HFF-Myc (cell line): ENCODE data around the gene NASP.

ENCODE experiments used
- DNase-seq: peaks from one replicate; pipeline ENCODE4 v3.0.0-alpha.2; 2011; ENCODE audit warnings: low read depth; ENCODE audit errors: extremely low read depth
- H3K4me3 ChIP-seq: replicated peaks from 2 replicates; pipeline ENCODE4 v1.5.1; 2011; ENCODE audit warnings: low read depth, mild to moderate bottlenecking, control low read depth, low read length
- TF ChIP-seq, protein P1 (sequence below): IDR thresholded peaks from 2 replicates; pipeline ENCODE4 v1.5.1; 2012; ENCODE audit warnings: mild to moderate bottlenecking, low read depth, low read length, control low read depth; ENCODE audit errors: missing control alignments

NASP gene

DNA sequence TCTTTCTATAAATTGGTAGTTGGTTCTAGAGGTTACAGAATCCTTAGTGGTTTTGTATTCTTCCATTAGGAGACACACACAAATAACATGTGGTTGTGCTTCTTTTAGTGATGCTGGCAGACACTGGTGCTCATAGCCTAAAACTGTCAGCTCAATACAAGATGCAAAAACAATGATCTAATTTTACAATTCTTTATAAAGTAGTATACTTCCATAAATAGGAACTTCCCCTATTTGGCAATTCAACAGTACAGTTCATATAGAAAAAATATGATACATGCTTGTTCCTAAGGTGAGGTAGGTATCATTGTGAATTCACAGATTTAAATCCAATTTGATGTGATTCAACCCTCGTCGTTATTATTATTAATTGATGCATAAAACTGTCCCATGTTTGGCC is 60.8 kb downstream of the NASP start:
- H3K4me3 ChIP-seq: no peak overlapping the region
- TF ChIP-seq, protein P1, sequence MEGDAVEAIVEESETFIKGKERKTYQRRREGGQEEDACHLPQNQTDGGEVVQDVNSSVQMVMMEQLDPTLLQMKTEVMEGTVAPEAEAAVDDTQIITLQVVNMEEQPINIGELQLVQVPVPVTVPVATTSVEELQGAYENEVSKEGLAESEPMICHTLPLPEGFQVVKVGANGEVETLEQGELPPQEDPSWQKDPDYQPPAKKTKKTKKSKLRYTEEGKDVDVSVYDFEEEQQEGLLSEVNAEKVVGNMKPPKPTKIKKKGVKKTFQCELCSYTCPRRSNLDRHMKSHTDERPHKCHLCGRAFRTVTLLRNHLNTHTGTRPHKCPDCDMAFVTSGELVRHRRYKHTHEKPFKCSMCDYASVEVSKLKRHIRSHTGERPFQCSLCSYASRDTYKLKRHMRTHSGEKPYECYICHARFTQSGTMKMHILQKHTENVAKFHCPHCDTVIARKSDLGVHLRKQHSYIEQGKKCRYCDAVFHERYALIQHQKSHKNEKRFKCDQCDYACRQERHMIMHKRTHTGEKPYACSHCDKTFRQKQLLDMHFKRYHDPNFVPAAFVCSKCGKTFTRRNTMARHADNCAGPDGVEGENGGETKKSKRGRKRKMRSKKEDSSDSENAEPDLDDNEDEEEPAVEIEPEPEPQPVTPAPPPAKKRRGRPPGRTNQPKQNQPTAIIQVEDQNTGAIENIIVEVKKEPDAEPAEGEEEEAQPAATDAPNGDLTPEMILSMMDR: no peak
- no peak for DNase-seq

DNA sequence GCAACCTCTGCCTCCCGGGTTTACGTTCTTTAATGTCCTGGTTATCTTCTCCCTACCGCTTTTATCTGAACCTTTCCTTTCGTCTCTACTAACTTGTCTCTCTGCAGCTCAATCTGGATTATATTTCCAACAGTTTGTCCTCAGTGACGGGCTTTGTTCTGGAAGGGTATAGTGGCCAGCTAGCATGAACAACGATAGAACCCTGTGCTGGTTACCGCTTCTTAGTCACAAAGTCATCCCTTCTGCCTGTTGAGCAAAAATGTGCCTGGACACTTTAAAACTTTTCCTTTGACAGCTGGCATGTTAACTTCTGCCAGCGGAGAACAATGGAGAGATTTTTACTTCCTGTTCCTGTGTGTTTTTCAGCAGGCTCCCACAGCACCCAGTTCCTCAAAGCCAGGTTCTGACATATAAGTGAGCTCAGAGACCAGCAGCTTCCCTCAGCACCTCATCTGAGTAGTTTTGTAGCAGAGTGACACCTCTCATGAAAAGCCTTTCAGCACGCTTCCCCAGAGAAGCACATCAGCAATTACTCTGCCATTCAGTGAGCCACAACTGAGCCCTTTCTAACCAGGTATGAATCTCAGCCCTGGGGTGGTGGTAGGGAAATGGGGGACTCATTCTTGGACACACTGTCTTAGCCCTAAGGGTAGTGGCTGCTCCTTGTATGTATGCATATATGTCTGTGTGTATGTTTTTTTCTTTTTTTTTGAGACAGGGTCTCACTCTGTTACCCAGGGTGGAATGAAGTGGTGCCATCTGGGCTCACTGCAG is 63.6 kb downstream of the NASP start:
- no peak overlapping the region for H3K4me3 ChIP-seq
- TF ChIP-seq, protein P1: no peak
- no peak for DNase-seq

DNA sequence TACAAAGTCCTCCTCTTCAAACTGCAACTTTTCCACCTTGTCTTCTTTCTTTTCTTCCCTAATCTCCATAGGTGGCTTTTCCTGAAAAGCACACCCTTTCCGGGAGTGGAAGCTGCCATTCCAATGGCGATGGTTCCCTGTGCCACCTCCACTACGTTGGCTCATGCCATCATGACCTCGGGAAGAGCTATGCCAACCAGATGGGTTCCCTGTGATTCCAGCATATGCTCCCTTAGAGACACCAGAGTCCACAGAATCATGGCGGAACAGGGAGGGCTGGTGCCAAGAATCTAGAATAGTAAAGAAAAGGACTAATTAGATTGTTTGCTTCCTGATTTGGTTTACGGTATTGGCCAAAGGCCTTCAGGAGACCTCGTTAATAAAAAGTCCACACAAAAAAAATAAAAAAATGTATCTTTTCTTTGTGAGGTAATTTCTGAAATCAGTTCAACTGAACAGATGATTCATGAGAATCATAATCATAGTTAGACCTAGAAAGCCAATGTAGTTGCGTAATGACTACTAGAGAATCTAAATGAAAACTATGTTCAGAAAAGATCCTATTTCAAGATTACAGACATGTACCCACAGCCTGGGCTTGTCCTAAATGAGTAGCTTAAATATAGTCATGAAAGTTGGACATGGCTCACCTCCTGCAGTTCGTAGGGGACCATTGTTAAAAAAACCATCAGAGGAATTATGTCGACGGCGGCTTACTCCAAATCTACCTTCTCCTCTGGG is 70.9 kb downstream of the NASP start:
- H3K4me3 ChIP-seq: no peak overlapping the region
- DNase-seq: no peak
- TF ChIP-seq, protein P1: no peak

DNA sequence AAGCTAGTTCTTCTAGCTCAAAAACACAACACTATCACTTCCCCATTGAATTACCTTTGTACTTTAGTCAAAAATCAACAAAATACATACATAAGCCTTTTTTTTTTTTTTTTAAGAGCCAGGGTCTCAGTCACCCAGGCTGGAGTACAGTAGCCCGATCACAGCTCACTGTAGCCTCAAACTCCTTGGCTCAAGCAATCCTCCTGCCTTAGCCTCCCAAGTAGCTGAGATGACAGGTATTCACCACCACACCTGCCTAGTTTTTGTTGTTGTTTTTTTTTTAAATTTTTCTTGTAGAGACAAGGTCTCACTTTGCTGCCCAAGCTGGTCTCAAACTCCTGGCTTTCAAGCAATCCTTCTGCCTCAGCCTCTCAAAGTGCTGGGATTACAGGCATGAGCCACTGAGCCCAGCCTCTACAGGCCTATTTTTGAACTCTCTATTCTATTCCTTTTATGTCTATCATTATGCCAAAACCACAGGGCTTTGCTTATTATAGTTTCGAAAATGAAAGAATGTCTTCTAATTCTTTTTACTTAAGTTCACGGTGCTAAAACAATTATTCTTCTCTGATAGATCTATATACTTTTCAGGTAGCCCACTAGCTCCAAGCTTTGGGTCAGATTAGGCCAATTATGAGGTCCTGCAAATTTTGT is 72.9 kb downstream of the NASP start:
- no peak for DNase-seq
- TF ChIP-seq, protein P1: no peak
- H3K4me3 ChIP-seq: no peak overlapping the region

DNA sequence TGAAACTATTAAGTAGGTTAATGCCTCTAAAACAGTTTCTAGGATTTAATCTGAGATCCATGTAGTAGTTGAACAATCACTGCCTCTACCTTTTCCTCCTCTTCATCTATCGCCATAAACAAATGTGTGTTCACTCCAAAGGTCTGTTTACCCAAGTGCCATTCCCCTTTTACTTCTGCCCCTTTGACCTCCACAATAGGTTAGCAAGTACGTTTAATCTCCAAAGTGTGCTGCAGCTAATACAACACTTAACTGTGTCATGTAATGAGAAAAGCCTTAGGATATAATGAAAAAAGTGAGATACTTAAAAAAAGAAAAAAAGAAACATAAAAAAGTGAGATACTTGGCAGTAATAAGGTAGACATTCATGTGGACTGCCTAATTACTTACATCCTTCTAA is 74.3 kb downstream of the NASP start:
- TF ChIP-seq, protein P1: no peak
- H3K4me3 ChIP-seq: no peak overlapping the region
- no peak for DNase-seq

DNA sequence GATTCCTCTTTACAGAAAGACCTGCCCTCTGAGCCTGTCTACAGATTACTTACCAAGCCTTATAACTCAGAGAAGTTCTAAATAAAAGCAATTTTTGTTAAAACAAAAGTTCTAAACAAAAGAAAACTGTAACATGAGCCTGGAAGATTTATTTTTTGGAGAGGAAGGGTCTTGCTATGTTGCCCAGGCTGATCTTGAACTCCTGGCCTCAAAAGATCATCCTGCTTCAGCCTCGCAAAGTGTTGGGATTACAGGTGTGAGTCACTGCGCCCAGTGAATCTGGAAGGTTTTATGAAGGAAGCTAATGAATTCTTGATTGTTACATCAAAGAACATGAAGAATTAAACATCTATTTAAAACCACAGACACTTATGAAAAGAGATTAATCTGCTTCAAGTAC is 75.4 kb downstream of the NASP start:
- H3K4me3 ChIP-seq: no peak overlapping the region
- DNase-seq: no peak
- TF ChIP-seq, protein P1: no peak
